Epithelial cell of esophagus (primary cell): ENCODE measurements around the gene LMO7.

Experiments
- DNase-seq: peaks from one replicate; pipeline ENCODE4 v3.0.0; 2010; ENCODE audit warnings: low read depth
- H3K4me3 ChIP-seq: 2 replicates; pipeline ENCODE4 v1.5.1; 2011; ENCODE audit warnings: mild to moderate bottlenecking, low read length, control low read depth
- TF ChIP-seq, protein P1 (sequence below): IDR thresholded peaks from 2 replicates; pipeline ENCODE4 v1.5.1; 2011; ENCODE audit warnings: low read depth, mild to moderate bottlenecking, low read length, control low read depth, inconsistent platforms; ENCODE audit not compliant: insufficient read depth; ENCODE audit errors: missing control alignments

Gene LMO7

DNA sequence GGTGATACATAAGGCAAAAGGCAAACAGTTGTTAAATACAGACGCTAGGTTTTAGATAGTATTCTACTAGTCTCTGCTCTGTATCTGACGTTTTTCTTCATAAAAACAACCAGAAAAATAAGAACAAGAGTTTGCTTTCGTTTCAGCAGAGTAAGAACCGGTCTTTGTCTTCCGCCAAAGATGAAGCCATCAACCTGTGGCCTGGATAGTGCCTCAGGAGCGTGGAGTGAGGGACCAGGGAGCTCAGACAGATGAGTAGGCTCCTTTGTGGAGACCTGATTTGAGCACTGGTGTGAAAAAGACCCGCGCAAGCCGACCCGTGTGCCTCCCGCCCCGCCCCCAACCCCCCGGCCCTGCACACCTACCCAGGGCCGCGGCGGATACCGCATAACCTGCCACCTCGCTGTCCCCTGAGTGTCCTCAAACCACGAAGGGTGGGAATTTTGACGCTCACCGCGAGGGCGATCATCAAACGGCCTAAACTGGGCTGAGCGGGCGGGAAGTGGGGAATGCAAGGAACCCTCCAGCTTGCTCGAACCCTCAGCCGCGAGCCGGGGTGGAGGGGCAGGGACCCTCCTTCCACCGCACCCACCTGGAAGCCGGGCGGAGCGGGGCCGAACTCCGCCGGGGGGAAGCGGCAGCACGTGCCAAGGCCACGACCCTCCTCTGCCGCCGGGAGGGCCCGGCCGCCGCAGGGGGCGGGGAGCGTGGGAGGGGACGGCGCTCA, 866 bp upstream of the LMO7 start:
- DNase-seq: no peak
- TF ChIP-seq, protein P1, sequence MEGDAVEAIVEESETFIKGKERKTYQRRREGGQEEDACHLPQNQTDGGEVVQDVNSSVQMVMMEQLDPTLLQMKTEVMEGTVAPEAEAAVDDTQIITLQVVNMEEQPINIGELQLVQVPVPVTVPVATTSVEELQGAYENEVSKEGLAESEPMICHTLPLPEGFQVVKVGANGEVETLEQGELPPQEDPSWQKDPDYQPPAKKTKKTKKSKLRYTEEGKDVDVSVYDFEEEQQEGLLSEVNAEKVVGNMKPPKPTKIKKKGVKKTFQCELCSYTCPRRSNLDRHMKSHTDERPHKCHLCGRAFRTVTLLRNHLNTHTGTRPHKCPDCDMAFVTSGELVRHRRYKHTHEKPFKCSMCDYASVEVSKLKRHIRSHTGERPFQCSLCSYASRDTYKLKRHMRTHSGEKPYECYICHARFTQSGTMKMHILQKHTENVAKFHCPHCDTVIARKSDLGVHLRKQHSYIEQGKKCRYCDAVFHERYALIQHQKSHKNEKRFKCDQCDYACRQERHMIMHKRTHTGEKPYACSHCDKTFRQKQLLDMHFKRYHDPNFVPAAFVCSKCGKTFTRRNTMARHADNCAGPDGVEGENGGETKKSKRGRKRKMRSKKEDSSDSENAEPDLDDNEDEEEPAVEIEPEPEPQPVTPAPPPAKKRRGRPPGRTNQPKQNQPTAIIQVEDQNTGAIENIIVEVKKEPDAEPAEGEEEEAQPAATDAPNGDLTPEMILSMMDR: no peak
- peak overlapping the region; percentile 12 for H3K4me3 ChIP-seq

DNA sequence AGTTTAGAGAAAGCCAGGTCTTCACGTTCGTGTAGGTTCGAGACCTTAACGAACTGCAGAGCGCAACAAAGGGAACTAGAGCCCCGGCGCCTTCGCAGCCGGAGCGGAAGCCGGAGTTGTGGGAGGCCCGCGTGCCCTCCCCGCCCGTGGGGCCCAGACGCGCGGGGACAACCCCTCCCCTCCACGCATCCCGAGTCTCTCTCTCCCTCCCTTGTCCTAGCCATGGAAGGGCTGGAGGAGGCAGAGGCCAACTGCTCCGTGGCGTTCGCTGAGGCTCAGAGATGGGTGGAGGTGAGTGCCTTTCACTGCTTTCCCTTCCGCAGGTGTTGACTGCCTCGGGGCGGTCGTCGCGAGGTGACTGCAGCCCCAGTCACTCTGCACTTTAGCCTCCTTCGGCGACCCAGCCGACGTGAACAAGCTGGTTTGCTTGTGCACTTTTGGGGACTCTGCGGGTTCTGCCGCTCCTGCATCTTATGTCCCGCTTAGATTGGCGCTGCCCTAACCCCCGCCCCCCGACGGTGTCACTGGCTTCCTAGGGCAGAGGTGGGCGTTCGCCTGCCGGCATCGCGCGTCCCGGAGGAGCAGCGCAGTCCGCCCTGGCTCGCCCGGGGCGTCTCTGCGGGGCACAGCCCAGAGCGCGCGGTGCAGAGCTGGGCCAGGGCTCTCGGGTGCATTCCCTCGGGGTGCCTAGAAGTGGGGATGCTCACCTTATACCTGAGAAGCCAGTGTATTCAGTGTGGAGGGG, 478 bp downstream of the LMO7 start:
- TF ChIP-seq, protein P1: no peak
- DNase-seq: peak; percentile 26
- peak overlapping the region; percentile 60 for H3K4me3 ChIP-seq

DNA sequence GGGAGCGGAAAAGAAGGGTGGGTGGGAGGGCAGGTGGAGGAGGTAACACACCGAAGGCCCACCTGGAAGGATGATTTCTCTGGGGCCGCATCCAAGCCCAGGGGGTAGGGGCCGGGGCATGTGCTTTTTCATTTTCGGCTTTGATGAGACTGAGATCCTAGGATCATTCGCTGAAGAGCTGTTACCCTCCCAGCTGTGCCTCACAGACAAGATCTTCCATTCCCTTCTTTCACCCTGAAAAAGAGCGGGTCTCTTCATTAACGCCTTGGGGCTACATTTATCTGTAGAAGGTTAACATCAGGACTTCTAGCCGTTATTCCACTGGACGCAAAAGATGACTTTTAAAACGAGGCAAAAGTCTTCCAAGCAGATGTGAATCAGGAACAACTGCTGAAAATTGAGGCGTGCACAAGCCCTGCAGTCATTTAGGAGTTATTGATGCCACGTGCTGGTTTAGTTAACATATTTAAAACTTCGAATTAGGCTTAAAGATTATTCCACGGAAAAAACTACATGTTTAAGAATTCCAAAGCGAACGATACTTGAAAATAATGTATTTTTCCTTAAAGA, 1.1 kb downstream of the LMO7 start:
- DNase-seq: no peak

DNA sequence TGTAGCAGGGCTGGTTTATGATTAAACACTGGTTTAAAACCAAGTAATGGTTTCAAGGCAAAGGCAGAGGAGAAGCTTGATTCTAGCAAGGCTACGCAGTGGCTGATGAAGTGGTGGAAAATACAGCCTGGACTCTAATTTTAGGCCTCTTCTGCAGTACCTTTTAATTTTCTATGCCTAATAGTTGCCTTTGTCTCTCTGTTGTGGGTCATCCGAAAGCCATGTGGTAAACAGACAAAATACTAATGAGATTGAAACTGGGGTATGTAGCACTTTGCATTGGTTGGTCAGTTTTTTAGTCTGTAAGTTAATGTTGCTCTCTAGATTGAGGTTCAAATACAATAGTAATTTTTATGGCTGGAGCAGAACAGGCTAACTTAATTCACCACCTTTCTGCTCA, 3.3 kb downstream of the LMO7 start:
- no peak for DNase-seq
- TF ChIP-seq, protein P1: no peak
- H3K4me3 ChIP-seq: no peak overlapping the region

More for the DNA sequence above, 1.1 kb downstream of the LMO7 start:
- TF ChIP-seq, protein P1: no peak
- no peak overlapping the region for H3K4me3 ChIP-seq

DNA sequence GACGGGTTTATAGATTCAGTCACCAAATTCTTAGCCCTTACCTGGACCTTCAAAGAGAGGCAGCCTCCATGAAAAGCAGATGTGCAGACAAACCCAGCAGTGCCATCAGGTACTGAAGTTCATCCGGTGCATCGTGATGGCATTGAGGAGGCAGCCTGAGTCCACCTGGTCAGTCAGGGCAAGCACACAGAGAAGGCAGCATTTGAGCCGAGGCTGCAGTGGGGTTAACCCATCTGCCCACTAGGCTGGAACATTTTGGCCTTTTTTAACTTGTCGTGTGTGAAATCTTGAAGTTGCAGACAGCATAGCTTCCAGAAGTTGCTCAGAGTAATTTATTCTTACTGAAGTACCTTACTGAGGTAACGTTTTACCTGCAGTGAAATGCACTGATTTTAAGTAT, 4.9 kb downstream of the LMO7 start:
- no peak for DNase-seq
- TF ChIP-seq, protein P1: no peak
- H3K4me3 ChIP-seq: no peak overlapping the region

DNA sequence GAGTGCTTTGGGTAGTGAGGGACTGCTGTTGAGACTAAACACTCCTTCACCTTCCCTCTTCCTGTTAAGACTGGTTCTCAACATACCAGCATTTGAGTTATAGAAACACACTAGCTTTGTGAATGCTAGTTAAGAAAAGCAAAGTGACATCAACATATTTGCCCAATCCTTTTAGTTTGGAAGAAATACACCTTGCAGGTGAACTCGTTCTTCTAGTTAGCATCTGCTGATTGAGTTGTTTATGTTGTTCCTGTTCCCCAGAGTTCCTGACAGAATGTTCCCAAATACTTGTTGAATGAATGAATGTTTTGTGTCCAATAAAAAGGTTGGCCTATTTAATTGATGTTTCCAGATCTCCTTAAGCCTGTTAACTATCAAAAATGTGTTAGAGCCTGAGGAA, 7.1 kb downstream of the LMO7 start:
- TF ChIP-seq, protein P1: no peak
- no peak overlapping the region for H3K4me3 ChIP-seq
- DNase-seq: peak; percentile 49

DNA sequence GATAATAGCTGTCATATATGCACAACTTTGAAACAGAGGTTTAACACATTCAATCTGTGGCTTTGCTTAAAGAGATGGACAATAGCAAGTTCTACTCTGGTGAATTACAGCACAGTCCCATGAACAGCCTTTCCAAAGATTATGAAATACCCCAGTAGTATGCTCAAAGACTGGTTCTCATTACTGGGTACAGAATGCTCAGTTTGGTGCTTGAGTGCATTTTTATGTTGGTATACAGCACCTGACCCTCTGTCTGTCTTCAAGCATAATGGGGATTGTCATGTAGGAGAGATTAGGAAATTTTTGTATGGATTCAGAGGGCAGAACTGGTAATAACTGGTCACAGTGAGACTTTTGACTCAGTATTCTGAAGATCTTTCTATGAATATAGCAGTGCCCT, 7.6 kb downstream of the LMO7 start:
- TF ChIP-seq, protein P1: no peak
- H3K4me3 ChIP-seq: no peak overlapping the region

More for the DNA sequence above, 7.6 kb downstream of the LMO7 start:
- no peak for DNase-seq
